BJ (cell line): ENCODE results near the gene NPFFR1. TPM values are rescaled to one million over a fixed set of nuclear protein-coding genes. Genes with fewer than 3 reads are reported as not detected.

Source experiments
- CTCF ChIA-PET: fragments of 350-600 bp; formaldehyde crosslinking; extraction: SDS; loops from one replicate; lab custom pipeline; 2021; ENCODE audit warnings: antibody characterized with exemption, inconsistent platforms; lab: Yijun Ruan, JAX
- POLR2A ChIA-PET: fragments of 300-600 bp; sonication (Branson Sonifier 250); formaldehyde crosslinking; extraction: SDS; loops from one replicate; lab custom pipeline; 2021; ENCODE audit warnings: antibody characterized with exemption; lab: Charles Lee
- DNase-seq: peaks from one replicate; pipeline ENCODE4 v3.0.0-alpha.2; 2011; ENCODE audit warnings: low read depth
- H3K27me3 ChIP-seq: 2 replicates; pipeline ENCODE4 v1.6.0; 2011; ENCODE audit warnings: low read length; ENCODE audit not compliant: control insufficient read depth, insufficient read depth
- H3K36me3 ChIP-seq: 2 replicates; pipeline ENCODE4 v1.5.1; 2011; ENCODE audit warnings: low read length; ENCODE audit not compliant: control insufficient read depth, insufficient read depth
- H3K4me3 ChIP-seq: 2 replicates; pipeline ENCODE4 v1.5.1; 2011; ENCODE audit warnings: low read depth, mild to moderate bottlenecking, control low read depth, low read length
- polyA plus RNA-seq: library from polyadenylated mRNA; depleted of rRNA; stranded (reverse); fragments of >200 nt; gene quantifications from 2 replicates; pipeline ENCODE4 v1.2.3, GENCODE V29; 2011
- TF ChIP-seq, protein P1 (sequence below): IDR thresholded peaks from 2 replicates; pipeline ENCODE4 v1.5.1; 2011; ENCODE audit warnings: low read depth, mild to moderate bottlenecking, control low read depth, inconsistent platforms, low read length, moderate library complexity; ENCODE audit not compliant: insufficient read depth

NPFFR1 gene
- polyA plus RNA-seq, 1 experiment = not detected

DNA sequence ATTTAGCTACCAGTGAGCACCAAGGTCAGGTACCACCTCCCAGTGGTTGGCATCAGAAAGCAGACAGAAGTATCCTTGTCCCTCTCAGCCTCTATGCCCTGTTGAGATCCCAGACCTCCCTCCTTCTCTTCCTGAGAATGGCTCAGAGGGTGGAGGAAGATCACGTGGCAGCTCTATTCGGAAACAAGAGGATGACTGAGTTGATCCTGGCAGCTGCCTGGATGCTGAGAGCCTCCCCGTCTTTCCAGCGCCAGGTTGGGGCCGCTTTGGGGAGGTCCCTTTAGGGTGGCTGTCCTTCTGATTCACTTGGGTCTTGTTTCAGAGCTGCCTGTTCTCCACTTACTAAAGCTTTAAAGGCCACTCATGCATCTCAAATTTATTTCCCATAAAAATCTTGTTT lies 36.9 kb upstream of the NPFFR1 start:
- no peak overlapping the region for H3K4me3 ChIP-seq
- DNase-seq = no peak
- CTCF ChIA-PET = interaction anchor here (1.0 to 1.3 kb wide), 2 partner anchors 9 kb away, joined by 4 read pairs; no protein-coding TSS in a partner anchor
- H3K36me3 ChIP-seq = no peaks in the 10 kb centered on the region
- POLR2A ChIA-PET = no interaction called here
- TF ChIP-seq, protein P1, sequence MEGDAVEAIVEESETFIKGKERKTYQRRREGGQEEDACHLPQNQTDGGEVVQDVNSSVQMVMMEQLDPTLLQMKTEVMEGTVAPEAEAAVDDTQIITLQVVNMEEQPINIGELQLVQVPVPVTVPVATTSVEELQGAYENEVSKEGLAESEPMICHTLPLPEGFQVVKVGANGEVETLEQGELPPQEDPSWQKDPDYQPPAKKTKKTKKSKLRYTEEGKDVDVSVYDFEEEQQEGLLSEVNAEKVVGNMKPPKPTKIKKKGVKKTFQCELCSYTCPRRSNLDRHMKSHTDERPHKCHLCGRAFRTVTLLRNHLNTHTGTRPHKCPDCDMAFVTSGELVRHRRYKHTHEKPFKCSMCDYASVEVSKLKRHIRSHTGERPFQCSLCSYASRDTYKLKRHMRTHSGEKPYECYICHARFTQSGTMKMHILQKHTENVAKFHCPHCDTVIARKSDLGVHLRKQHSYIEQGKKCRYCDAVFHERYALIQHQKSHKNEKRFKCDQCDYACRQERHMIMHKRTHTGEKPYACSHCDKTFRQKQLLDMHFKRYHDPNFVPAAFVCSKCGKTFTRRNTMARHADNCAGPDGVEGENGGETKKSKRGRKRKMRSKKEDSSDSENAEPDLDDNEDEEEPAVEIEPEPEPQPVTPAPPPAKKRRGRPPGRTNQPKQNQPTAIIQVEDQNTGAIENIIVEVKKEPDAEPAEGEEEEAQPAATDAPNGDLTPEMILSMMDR = no peak
- no peaks in the 10 kb centered on the region for H3K27me3 ChIP-seq

- CTCF ChIA-PET = interaction anchor here (0.6 to 0.9 kb wide), 2 partner anchors 98 to 173 kb away, joined by 3 read pairs; partner anchors contain the start of gene TYSND1
- H3K4me3 ChIP-seq = no peak overlapping the region
- POLR2A ChIA-PET = no interaction called here
- no peaks in the 10 kb centered on the region for H3K36me3 ChIP-seq
- TF ChIP-seq, protein P1 = no peak
- H3K27me3 ChIP-seq = no peaks in the 10 kb centered on the region
- no peak for DNase-seq
These were observed 36.0 kb upstream of the NPFFR1 start for GRCh38 chr10:70319824-70320223.

DNA sequence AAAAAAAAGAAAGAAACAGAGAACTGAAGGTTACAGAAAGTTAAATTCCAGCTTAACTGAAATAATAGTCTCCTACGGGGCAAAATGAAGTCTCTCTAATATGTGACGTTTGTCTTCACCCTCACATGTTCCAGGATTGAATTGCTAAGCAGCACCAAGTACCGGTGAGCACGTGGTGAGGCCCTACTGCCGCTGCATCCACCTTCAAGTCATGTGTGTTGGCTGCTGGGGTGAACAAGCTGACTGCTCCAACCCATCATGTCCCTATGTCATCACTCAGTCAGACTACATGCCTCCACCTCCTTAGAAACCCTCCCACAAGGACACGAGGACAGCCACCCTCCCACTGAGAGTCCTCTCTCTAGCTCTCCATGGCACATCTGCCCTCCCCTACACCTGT lies 35.4 kb upstream of the NPFFR1 start:
- H3K36me3 ChIP-seq = no peaks in the 10 kb centered on the region
- TF ChIP-seq, protein P1 = no peak
- no peaks in the 10 kb centered on the region for H3K27me3 ChIP-seq
- POLR2A ChIA-PET = no interaction called here
- DNase-seq = no peak
- no peak overlapping the region for H3K4me3 ChIP-seq
- CTCF ChIA-PET = interaction anchor here (0.9 kb wide), 1 partner anchor 97 kb away, joined by 3 read pairs; no protein-coding TSS in a partner anchor

- no peak for DNase-seq
- TF ChIP-seq, protein P1 = no peak
- no peaks in the 10 kb centered on the region for H3K27me3 ChIP-seq
- CTCF ChIA-PET = no interaction called here
- POLR2A ChIA-PET = no interaction called here
- no peak overlapping the region for H3K4me3 ChIP-seq
- H3K36me3 ChIP-seq = no peaks in the 10 kb centered on the region
These were observed 34.1 kb upstream of the NPFFR1 start for GRCh38 chr10:70317943-70318318.

- ChIA-PET CTCF (no interaction called here), POLR2A (no interaction called here)
- DNase-seq = no peak
- Histone ChIP-seq H3K4me3 (no peak overlapping the region), H3K36me3 (no peaks in the 10 kb centered on the region), H3K27me3 (no peaks in the 10 kb centered on the region)
- TF ChIP-seq, protein P1 = no peak
These were observed 33.6 kb upstream of the NPFFR1 start for GRCh38 chr10:70317272-70317942.
